SU-DHL-6 (cell line): ENCODE results near the gene CNTNAP5.

Source experiments
- CTCF ChIP-seq: fragments of 200-600 bp; sonication (generic); IDR thresholded peaks from one replicate; pipeline ENCODE4 v1.5.1; 2017; ENCODE audit warnings: antibody characterized with exemption, mild to moderate bottlenecking, low read length, moderate library complexity; ENCODE audit not compliant: insufficient read depth, poor library complexity, severe bottlenecking
- EZH2phosphoT487 ChIP-seq: fragments of 200-600 bp; sonication (generic), shearing (Covaris generic); conservative IDR thresholded peaks from 2 replicates; pipeline ENCODE4 v1.6.1; 2018; ENCODE audit warnings: mild to moderate bottlenecking, antibody characterized with exemption, low read length, moderate library complexity, mixed read lengths

DNA sequence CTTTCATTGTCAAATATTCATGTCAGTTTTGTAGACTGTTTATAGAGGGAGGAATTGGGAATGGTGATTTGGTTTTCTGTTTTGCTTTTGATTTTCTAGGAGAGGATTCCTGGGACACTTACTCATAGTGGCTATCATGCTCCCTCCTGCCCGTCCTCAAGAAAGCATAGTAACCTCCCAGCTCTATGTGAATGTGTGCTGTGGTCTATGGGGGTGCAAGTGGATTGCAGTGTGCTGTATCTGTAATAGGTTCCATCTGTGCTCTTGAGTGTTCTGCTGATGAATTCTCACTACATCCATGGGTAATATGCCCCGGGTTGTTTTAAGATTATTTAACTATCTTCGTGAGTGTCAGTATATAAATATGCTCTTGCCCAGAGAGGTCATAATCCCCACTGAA, 811.3 kb downstream of the CNTNAP5 start:
- TF ChIP-seq CTCF: no peak
- no peak for TF ChIP-seq EZH2phosphoT487
